KBM-7 (cell line): ENCODE data around the gene PTPRC.

Experiments used
- DNase-seq: peaks from one replicate; pipeline ENCODE4 v3.0.0-alpha.2; 2015
- in situ Hi-C: fragments of 300-500 bp; cut with MboI; formaldehyde crosslinking; loops from 2 replicates; pipeline ENCODE4 v1.14.3; 2020; ENCODE audit warnings: low sequenced_read_pairs, low pct_unique_long_range_greater_than_20kb, mixed read lengths

The PTPRC gene

DNA sequence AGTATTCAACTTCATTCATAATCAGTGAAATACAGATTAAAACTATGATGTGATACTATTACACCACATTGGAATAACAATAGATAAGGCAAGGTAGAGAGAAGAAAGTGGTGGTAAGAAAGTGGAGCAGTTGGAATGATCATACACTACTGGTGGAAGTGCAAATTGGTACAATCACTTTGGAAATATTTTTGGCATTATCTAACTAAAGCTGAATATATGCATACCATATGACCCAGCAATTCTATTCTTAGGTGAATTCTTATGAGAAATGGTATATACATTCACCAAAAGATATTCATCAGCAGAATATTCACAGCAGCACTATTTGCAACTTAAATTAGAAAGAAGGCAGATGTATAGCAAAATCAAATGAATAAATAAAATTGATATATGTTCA, 21.4 kb upstream of the PTPRC start:
- DNase-seq = no peak
- in situ Hi-C loops = no loop called here

DNA sequence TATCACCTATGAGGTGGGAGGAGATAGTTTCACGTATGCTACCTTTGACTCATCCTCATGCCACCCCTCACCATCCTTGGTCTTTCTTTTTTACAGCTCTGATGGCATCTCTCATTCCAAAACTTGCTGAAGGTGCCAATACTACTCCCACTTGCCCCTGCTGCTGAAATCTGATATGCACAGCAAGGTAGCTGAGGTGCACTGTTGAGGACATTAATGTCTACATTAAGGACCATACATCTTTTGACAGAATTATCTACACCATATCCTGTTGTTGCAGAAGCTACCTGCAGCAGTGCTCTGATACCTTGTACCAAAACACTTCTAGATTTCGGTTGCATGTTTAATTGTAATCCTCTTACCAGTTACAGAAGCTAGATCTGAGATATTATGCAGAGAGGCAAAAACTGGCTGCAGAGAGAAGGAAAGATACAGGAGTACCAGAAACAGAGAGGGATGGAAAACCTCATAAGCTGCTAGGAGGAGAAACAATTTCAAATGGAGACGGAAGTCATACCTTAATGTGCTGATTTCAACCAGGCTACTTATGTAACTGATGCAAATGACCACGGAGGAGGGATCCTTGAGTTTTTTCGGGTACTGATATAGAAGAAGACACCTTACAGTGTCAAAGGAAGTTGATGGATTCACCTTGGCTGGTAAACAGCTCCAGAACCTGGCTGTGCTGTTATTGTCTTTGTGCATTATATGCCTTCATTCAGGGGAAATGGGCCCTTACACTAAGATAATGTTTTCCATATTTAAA, 19.3 kb upstream of the PTPRC start:
- in situ Hi-C loops = no loop called here

DNA sequence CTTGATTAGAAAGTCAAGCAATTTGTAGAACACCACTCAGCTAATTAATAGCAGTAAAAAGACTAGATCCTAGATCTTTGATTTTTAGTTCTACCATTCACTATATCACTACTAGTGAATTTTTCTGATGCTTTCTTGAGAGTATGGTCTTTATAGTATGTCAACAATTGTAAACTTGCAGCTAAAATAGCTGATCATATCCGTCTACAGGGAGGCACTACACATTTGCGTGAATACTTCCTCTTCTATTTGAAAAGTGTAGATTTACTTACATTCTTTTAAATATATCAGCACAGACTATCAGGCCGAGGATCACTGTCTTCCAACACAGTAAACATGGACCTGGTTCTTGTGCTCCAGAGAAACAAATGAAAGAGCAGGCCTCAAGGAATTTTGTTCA, 18.6 kb upstream of the PTPRC start:
- in situ Hi-C loops = no loop called here
- no peak for DNase-seq

More for the DNA sequence above, 19.3 kb upstream of the PTPRC start:
- DNase-seq = no peak

DNA sequence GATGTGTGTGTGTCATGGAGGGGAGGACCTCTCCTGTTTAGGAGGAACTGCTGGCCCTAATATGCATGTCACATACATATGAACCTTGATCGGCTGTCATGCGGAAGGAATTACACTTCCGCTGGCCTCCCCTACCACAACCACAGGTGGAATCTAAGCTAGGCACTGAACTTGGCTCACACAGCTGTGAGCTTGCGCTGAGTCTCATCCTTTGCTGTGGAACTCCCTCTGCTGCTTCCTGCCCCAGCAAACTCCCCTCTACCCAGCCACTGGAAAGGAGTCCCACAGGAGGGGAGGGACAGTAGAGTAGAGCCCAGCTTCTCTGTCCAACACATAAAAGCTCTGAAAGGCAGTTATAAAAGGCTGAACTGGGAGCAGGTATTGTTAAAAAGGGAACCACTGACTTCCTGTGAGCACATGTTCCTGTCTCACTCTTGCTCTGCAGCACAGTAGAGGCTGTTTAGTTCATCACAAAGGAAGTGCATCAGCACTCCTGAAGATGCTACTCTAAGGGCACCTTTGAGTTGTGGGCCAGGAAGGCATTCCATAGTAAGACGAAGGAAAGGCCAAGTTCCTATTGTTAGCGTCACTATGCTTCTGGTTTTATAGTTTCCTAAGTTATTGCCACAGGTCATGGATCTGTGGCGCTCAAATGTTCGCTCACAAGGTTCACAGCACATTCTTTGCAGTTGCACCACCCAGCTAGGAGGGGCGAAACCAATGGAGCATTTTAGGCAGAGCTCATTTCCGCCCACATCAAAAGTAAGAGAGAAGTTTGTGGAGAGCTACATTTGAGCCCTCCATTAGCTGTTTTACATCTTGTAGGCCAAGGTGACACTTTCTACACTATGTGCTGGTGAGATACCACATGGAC, 17.7 kb upstream of the PTPRC start:
- in situ Hi-C loops = no loop called here
- peak; percentile 96 for DNase-seq

DNA sequence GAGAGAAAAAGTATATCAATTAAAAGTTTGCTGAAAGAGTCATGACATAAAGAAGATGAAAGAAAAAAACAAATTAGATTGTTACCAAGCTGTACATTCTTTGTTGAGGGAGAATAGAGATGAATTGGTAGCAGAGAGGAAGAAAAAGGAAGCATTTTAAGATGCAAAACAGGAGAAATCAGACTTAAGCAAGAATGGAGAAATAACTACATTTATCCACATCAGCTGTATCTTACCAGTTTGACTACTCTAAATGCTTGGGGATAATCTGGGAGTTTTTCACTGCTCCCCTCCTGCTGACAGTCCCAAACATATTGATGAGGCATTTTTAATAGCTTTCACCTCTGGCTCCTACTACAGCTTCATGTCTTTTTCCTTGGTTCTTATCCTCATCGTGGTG, 16.8 kb upstream of the PTPRC start:
- in situ Hi-C loops = no loop called here
- DNase-seq = no peak

DNA sequence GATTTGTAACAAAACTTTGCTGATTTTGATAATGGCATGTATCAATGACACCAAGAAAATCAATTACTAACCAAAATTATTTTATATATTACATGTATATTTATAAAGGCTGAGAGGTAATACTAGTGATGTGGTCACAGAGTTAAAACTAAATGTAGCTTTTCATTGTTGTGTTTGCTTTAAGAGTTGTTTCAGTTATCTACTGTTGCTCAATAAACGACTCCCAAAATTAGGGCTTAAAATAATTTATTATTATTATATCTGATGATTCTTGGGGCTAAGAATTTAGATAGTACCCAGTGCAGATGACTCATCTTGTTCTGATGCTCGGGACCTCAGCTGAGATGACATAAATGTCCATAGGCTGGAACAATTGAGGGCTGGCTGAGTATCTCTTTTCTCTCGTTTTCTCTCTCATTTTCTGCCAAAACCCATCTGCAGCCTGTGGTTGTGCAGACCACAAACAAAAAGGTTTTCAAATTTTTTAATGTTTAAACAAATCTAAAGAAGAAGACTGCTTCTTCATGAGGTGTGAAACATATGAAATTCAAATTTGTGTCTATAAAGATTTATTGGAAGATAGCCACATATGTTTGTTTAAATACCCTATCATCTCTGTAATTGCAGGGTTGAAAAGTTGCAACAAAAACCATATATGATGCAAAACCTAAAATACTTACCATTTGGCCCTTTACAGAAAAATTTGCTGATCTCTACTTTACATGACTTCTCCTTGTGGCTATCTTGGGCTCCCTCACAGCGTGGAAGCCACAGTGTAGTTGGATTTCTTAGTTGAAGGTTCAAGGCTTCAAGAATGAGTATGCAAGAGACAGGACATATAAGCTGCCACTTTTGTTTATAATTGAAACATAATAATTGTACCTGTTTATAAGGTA, 14.8 kb upstream of the PTPRC start:
- DNase-seq = no peak
- in situ Hi-C loops = no loop called here

DNA sequence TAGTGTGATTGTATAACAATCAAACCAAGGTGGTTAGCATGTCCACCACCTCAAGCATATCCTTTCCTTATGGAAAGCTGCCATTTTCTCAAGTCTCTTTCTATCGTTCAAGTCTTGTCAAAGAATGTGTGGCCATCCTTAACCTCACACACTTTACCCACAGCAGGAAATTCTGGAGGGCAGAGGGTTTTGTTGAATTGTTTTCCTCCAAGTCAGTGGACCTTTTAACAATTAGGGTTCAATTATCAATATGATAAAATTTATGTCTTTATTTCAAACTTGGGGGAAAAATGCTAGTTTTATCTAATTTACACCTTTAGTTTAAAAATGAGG, 14.2 kb upstream of the PTPRC start:
- in situ Hi-C loops = no loop called here
- DNase-seq = no peak

DNA sequence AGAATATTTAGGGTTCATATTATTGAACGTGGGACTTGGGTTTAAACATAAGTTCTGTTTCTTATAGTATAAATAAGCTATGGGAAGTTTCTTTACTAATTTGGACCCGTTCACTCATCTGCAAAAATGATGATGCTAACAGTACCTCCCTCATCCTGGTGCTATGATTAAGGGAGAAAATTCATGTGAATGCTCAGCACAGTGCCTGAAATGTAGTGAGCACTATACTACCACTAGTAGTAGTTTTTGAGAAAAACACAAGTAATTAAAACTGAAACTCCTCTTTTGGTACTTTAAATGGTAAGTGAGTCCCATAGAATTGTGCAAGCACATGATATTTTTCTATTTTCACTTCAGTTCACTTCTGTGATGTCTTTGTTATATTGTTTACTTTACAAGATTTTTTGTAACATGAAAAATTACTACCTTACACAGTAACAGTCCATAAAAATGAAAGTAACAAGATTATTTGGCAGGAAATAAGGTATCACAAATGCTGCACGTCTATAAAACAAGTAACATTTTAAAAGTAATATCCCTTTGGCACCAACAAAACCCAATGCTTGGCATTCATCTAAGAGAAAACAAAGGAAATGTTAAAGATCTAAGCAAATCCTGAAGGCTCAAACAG, 11.3 kb upstream of the PTPRC start:
- no peak for DNase-seq
- in situ Hi-C loops = no loop called here

DNA sequence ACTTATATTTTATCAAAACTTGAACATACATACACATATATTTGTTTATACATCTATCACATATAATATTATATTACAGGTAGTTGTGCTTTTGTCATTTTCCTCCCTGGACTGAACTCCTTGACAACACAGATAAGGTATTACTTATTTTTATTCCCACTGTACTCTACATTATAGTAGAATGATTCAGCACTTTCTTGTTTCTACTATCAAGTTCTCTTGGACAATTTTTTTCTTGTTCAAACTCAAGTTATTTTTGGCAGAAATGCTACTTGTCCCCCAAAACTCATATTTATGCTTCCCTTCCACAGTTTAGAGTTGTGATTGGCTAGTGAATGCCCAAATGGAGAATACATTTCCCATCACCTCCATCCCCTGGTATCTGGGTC, 10.8 kb upstream of the PTPRC start:
- in situ Hi-C loops = no loop called here

DNA sequence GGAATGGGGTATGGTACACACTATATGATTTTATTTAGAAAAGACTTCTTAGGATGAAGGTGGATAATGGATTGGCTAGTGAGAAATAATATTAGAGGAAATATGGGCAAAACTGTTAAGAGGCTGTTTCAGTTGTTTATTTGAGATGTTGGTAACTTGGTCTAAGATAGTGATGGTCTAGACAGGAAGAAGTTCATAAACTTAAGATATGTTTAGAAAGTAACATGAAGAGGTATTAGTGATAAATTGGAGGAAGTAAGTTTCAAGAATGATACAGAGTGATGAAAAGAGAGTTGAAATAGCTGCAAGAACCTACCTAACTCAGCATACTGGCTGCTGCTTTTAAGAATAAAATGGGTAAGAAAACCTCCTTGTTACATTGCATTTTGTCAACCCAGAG, 9.2 kb upstream of the PTPRC start:
- DNase-seq = no peak
- in situ Hi-C loops = no loop called here

More for the DNA sequence above, 10.8 kb upstream of the PTPRC start:
- DNase-seq = no peak

DNA sequence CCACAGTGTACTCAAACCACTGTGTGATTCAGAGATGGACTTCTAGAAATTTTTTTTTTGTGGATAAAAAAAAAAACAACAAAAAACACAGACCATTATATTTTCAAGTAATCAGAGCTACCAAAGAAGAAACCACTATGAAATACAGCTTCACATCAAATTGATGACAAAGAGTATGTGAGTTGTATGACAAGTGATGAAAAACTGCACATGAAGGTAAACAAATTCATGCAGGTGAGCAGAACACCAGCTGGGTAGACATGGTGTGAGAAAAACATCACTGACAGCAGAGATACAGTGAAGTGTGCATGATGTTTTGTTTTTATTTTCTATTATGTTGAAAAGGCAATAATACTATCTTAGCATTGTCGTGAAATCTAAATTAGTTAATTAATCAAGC, 8.0 kb upstream of the PTPRC start:
- in situ Hi-C loops = no loop called here

DNA sequence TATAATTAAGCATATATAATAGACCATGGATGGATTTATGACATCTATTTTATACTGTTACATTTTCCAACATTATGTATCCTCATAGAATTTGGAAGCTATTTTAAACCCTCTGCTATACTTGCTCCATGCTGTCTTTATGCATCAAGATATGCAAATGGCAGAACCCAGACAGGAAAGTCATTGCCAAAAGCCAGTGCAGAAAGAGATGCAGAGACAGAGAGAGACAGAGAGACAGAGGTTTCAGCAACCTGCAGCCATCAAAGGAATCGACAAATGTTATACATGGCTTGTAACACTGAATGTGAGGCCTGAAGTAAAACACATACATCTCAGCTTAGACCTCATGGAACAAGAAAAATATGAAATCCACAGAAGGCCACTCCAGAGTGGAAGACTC, 7.5 kb upstream of the PTPRC start:
- DNase-seq = no peak
- in situ Hi-C loops = no loop called here

More for the DNA sequence above, 8.0 kb upstream of the PTPRC start:
- no peak for DNase-seq

DNA sequence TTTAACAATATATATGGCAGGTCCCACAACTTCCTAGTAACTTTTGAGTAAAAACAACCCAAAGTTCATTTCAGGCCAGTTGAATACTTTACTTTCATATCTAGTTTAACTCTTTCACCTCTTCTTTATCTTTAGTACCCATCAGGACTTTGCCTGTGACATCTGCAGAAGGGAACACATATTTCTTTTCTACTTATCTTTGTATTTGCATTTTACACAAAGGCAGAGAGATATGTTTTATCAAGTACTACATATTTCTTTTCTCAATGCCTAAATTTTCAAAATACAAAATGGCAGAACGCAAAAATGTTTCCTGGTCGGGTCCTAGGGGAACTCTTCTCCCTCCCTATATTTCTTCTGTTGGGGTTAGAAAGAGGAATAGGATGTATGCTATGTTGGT, 6.8 kb upstream of the PTPRC start:
- no peak for DNase-seq
- in situ Hi-C loops = no loop called here

DNA sequence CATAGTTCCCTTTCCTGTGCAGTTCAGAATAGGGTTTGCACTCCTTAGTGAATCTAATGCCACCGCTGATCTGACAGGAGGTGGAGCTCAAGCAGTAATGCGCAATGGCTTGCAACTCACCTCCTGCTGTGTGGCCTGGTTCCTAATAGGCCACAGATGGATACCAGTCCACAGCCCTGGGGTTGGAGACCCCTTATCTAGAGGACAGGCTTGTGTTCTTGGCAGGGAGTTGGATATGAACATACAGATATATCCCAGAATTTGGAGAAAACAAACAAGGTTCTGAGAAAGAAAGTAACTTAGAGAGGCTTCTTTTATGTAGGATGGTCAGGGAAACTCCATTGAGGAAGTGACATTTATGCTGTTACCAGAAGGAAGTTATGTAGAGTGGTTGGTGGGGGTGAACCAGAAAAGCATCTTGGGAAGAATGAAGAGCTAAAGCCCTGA, 5.1 kb upstream of the PTPRC start:
- in situ Hi-C loops = no loop called here
- DNase-seq = peak; percentile 83

DNA sequence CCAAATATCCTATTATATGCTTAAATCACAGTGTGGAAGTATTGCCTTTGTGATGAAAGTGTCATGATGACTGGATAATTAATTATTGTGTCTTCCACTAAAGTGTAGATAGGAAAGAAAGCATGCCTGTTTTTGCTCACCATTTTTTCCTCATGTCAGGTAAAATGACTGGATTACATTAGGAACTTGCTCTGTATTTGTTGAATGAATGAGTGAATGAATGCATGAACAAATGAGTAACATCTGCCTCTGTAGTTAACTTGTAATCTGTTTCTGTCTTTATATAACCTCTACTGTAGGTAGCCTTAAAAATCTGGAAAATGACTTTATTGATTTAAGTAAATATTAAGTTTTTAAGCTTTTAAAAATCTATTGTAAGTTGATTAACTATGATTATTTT, 2.9 kb upstream of the PTPRC start:
- no peak for DNase-seq
- in situ Hi-C loops = no loop called here

DNA sequence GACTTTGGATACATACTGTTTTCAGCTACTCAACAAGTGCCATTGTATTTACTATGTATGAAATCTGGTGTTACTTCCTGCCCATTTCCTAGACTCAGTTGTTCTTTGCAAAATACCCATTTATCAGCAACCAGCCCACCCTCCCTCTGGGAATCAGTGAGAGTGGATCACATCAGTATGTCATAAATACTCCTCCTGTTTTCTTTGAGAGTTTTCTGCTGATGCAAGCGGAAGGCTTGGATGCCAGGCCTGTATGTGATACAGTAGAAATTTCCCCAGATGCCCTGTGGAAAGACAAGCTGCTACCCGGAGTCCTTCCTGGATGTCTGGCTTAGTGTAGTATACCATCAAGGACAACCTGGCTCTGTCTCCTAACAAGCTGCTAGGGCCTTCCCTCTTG, 2.4 kb upstream of the PTPRC start:
- in situ Hi-C loops = no loop called here
- DNase-seq = no peak

DNA sequence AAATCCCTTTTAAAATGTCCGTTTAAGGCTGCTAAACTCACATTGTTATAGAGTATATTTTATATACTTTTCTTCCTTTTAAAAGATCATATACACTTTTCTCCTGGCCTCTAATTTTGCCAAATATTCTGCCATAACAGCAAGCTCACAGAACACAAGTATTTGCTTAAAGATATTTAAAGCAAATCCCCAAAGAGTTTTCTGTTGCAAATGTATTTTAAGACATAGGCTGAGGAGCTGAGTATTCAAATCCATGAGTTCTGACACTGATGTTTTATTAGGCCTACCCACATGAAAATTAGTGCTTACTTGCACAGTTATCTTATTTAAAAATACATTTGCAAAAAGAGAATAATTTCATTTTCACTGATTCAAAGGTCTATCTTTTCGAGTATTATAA, 1.7 kb upstream of the PTPRC start:
- in situ Hi-C loops = no loop called here
- DNase-seq = no peak

DNA sequence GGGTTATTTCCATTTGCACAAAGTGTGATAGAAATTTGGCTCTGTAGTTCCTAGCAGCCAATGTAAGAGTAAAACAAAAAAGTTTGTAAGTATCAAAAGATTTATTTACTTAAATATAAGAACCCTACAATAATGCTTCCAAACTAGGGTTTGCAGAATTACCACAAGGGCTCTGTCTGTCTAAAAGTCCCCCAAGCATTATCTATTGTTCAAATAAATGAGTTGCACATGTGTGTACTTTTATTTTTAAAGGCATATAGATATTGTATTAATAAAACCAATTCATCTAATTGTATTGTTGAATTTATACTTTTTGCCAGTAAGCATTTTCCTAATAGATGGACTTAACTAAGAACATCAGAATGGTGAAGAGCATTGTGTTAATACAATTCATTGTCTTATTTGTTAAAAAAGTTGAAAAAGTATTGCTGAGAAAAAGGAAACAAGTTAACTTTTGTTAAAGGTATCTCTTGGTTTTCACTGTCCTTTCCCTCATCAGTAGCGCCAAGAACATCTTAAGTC, 863 bp upstream of the PTPRC start:
- in situ Hi-C loops = no loop called here
- DNase-seq = no peak

DNA sequence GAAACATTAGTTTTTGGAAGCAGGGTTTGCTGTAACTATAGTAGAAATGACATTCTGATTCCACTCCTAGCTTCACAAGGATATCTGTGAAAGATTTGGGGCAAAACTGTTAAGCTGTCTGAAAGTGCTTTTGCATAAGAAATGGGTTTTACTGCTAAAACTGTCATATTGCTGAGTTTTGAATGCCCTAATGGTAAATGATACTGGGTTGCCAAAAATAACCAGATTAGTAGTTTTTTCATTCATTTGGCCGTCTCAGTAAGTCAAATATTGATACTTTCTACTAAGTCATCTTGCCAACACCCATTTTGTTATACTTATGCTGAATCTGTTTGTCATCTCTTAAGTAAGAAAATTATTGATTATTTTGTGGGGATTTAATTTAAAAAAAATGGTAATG, 399 bp upstream of the PTPRC start:
- in situ Hi-C loops = no loop called here
- no peak for DNase-seq
